ENCODE measurements around the gene MUSK.
"Not testable (repeated sequence)": the region's sequence is repeated elsewhere in the genome, so short reads cannot be mapped to it uniquely, and the experiment has no call there.

The MUSK gene

GRCh38 chr9:110807956-110808598 lies 139.5 kb downstream of the MUSK start:
- in situ Hi-C loops (cut with HindIII; ENCODE audit: low sequenced_read_pairs), result loop anchor here (25.0 kb wide), 1 partner anchor 504 kb away; no protein-coding TSS in a partner anchor

GRCh38 chr9:110808599-110808980 lies 140.0 kb downstream of the MUSK start:
- in situ Hi-C loops (cut with HindIII; ENCODE audit: low sequenced_read_pairs), result loop anchor here (25.0 kb wide), 1 partner anchor 504 kb away; no protein-coding TSS in a partner anchor

DNA sequence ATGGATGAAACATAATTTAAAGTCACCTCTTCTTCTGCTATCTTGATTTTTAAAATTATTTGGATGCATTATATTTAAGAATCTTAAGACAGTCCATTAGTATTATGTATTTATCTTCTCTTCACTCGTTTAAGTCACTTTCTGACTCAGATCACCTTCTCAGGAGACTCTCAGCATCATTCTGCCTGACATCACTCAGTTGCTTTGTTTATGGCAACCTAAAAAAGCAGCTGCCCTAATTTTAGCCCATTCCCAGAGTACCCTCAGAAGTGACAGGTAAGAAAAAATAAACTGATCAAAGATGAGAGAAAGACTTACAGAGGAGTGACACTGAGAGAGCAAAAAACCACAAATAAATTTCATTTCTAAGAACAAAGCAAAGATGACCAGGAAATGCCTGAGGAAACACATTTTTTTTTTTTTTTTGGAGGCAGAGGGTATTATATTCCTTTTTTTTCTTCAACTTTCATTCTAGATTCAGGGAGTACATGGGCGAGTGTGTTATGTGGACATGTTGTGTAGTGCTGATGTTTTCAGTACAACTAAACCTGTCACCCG lies 140.5 kb downstream of the MUSK start:
- in situ Hi-C loops (cut with HindIII; ENCODE audit: low sequenced_read_pairs), result loop anchor here (25.0 kb wide), 1 partner anchor 503 kb away; no protein-coding TSS in a partner anchor

- in situ Hi-C loops (cut with HindIII; ENCODE audit: low sequenced_read_pairs), result loop anchor here (25.0 kb wide), 1 partner anchor 502 kb away; no protein-coding TSS in a partner anchor
These were observed 141.8 kb downstream of the MUSK start for GRCh38 chr9:110810262-110810976.

GRCh38 chr9:110812886-110813285 lies 144.3 kb downstream of the MUSK start:
- in situ Hi-C loops (cut with HindIII; ENCODE audit: low sequenced_read_pairs), result loop anchor here (25.0 kb wide), 1 partner anchor 499 kb away; no protein-coding TSS in a partner anchor

DNA sequence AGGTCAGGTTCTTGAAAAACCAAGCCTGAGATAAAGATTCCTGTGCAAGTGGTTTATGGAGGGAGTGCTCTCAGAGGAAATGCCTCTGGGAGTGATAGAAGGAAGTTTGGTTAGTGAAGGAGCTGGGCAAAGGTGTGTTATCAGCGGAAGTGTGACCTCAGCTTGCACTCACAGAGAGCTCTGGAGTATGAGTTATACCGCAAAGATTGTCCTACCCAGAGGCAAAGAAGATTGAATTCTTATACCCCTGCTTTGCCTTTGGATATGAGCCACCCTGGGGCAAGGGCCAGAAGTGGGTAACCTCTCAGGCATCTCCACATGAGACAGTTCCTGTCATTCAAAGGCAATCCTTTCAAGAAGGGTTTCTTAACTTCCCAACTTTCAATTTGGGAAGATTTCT lies 145.6 kb downstream of the MUSK start:
- in situ Hi-C loops (cut with HindIII; ENCODE audit: low sequenced_read_pairs), result loop anchor here (25.0 kb wide), 1 partner anchor 498 kb away; no protein-coding TSS in a partner anchor

- in situ Hi-C loops (cut with HindIII; ENCODE audit: low sequenced_read_pairs), result loop anchor here (25.0 kb wide), 1 partner anchor 497 kb away; no protein-coding TSS in a partner anchor
These were observed 146.8 kb downstream of the MUSK start for GRCh38 chr9:110815361-110815760.

DNA sequence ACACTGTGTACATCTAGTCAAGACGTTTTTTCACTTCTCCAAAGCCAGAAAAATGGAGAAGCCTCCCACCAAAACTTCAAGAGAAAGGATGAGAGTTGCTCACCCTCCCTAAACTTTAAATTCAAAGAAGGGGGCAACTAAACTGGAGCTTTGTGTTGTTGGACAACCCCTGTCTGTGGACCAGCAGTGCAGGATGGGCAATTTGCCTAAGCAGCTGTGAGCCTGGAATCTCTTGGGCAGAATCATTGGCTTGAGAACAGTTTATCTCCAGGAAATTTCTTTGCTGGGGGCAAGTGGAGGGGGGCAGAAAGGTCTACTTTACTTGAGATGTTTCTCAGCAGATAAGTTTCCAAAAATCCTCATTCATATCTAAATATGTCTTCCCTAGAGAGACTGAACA lies 151.8 kb downstream of the MUSK start:
- in situ Hi-C loops (cut with HindIII; ENCODE audit: low sequenced_read_pairs), result loop anchor here (5.0 to 25.0 kb wide), 2 partner anchors 62 to 492 kb away; no protein-coding TSS in a partner anchor

GRCh38 chr9:110821064-110821463 lies 152.5 kb downstream of the MUSK start:
- in situ Hi-C loops (cut with HindIII; ENCODE audit: low sequenced_read_pairs), result loop anchor here (5.0 to 25.0 kb wide), 2 partner anchors 61 to 491 kb away; no protein-coding TSS in a partner anchor

GRCh38 chr9:110825129-110825528 lies 156.5 kb downstream of the MUSK start:
- in situ Hi-C loops (cut with HindIII; ENCODE audit: low sequenced_read_pairs), result not testable (repeated sequence)

DNA sequence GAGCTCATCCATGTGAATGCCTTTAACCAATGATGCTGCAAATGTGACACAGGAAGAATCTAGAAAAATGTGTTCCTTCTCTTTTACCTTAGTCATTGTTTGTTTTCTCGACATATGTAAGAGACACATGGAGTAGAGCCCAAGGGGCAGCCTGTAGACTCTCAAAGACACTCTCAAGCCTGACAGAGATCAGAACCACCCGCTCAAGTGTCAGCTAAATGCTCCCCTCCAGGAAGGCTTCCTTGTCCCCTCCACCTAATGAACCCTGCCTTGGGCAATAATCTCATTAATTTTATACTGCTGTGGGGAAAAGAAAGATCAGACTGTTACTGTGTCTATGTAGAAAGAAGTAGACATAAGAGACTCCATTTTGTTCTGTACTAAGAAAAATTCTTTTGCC lies 157.4 kb downstream of the MUSK start:
- in situ Hi-C loops (cut with HindIII; ENCODE audit: low sequenced_read_pairs), result no loop called here

DNA sequence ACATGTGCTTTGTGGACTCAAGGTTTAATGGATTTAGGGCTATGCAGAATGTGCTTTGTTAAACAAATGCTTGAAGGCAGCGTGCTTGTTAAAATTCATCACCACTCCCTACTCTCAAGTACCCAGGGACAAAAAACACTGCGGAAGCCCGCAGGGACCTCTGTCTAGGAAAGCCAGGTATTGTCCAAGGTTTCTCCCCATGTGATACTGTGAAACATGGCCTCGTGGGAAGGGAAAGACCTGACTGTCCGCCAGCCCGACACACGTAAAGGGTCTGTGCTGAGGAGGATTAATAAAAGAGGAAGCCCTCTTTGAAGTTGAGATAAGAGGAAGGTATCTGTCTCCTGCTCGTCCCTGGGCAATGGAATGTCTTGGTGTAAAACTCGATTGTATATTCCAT lies 157.8 kb downstream of the MUSK start:
- in situ Hi-C loops (cut with HindIII; ENCODE audit: low sequenced_read_pairs), result not testable (repeated sequence)

DNA sequence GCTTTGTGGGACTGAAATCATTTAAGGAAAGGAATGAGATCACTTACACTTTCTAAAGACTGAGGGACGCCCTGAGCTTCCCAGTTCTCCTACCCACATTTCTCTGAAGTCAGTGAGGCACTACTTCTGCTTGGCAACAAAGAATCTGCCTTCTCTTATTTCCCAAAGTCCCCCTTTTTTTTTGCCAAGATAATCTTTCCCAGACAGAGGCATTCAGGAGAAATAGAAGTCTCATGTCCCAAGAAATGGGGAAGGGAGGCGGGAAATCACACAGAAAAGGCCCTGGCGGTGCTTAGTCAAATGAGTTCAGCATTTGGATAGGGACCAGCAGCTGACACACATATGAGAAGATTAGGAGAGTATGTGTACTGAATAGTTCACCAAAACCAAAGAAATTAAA lies 159.7 kb downstream of the MUSK start:
- in situ Hi-C loops (cut with HindIII; ENCODE audit: low sequenced_read_pairs), result no loop called here

GRCh38 chr9:110830495-110830894 lies 161.9 kb downstream of the MUSK start:
- in situ Hi-C loops (cut with HindIII; ENCODE audit: low sequenced_read_pairs), result loop anchor here (5.0 kb wide), 2 partner anchors 53 to 82 kb away; no protein-coding TSS in a partner anchor

DNA sequence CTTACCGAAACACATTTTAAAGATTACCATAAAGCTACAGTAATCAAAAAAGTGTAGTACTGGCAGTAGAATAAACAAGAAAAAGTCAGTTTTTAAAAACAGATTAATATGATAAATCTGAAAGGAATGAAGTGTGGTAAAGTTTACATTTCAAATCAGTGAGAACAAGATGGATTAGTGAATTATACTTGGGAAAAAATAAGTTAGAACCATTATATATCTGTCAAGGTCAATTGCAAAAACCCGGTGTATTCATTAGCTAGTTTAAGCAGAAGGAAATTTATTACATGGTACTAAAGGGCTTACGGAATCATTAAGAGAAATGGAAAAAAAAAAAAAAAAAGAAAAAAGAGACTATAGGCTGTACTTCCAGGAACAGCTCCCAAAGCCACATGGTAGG lies 164.3 kb downstream of the MUSK start:
- in situ Hi-C loops (cut with HindIII; ENCODE audit: low sequenced_read_pairs), result loop anchor here (5.0 kb wide), 2 partner anchors 56 to 79 kb away; no protein-coding TSS in a partner anchor

GRCh38 chr9:110835404-110835803 lies 166.8 kb downstream of the MUSK start:
- in situ Hi-C loops (cut with HindIII; ENCODE audit: low sequenced_read_pairs), result no loop called here

GRCh38 chr9:110835859-110836271 lies 167.3 kb downstream of the MUSK start:
- in situ Hi-C loops (cut with HindIII; ENCODE audit: low sequenced_read_pairs), result no loop called here

DNA sequence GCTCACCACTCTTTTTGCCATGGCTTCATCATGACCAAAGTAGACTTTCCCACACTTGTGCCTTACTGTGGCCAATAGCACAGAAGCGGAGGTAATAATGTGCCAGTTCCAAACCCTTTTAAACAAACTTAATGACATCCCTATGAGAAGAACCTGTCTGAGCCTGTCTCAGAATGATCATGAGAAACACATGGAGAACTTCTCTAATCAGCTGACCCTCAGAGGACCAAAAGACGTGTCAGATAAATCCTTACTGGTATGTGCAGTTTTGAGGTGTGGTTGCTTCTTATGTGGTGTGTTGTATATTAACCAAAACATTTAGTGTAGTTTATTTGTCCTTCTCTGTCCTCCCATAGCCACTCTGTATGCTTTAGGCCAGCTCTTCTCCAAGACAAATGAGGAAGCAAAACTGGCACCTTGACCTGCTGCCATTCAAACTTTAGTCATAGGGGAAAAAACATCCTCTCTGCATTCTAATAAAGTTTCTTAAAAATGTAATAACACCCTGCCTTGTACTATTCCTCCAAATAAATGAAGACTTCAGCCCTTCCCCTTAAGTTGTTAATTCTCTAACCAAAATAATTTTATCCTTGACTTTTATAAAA lies 168.9 kb downstream of the MUSK start:
- in situ Hi-C loops (cut with HindIII; ENCODE audit: low sequenced_read_pairs), result no loop called here

DNA sequence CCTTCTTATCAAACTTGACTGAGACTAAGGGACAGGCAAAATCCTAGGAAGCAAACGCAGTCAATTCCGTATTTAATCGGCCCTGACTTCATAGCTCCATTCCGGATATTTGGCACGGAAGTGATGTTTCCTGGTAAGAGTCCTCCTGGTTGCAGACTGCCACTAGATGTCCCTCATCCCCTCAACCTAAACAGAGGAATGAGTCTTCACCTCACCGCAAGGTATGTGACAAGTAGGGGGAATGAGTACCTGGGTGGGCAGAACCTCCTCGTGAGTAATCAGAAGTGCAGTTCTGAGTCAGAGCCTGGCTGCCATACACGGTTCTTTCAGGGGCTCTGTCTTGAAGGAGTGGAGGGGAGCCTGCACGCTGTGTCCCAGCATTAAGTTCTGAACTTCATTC lies 173.6 kb downstream of the MUSK start:
- in situ Hi-C loops (cut with HindIII; ENCODE audit: low sequenced_read_pairs), result no loop called here

- in situ Hi-C loops (cut with HindIII; ENCODE audit: low sequenced_read_pairs), result no loop called here
These were observed 174.4 kb downstream of the MUSK start for GRCh38 chr9:110842986-110843385.

DNA sequence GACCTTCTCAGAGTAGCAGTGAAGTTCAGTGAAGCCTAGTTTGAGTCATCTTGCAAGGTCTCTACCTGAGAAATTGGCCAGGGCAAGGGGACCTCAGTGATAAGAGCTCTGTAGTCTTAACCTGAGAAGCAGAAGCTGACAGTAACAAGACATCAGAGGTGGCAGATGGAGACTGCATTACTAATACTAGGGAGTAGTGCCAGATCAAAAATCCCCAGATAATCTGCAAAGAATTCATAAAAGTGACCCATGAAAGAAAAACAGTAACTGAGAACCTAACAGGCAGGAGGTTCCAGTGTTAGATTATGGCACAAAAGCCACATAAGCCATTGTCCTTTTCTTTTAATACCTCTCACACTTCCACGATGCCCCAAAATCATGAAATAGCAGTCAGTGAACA lies 175.5 kb downstream of the MUSK start:
- in situ Hi-C loops (cut with HindIII; ENCODE audit: low sequenced_read_pairs), result no loop called here
